HG02885 (cell line): ENCODE measurements around the gene MARK3.
"Not testable (repeated sequence)": the region's sequence is repeated elsewhere in the genome, so short reads cannot be mapped to it uniquely, and the experiment has no call there.

Experiments
- ATAC-seq: cut with Tn5 transposase; IDR thresholded peaks from one replicate; pipeline ENCODE4 v1.9.1; 2021; ENCODE audit warnings: mild to moderate bottlenecking; ENCODE audit not compliant: unreplicated experiment, poor library complexity

The MARK3 gene

DNA sequence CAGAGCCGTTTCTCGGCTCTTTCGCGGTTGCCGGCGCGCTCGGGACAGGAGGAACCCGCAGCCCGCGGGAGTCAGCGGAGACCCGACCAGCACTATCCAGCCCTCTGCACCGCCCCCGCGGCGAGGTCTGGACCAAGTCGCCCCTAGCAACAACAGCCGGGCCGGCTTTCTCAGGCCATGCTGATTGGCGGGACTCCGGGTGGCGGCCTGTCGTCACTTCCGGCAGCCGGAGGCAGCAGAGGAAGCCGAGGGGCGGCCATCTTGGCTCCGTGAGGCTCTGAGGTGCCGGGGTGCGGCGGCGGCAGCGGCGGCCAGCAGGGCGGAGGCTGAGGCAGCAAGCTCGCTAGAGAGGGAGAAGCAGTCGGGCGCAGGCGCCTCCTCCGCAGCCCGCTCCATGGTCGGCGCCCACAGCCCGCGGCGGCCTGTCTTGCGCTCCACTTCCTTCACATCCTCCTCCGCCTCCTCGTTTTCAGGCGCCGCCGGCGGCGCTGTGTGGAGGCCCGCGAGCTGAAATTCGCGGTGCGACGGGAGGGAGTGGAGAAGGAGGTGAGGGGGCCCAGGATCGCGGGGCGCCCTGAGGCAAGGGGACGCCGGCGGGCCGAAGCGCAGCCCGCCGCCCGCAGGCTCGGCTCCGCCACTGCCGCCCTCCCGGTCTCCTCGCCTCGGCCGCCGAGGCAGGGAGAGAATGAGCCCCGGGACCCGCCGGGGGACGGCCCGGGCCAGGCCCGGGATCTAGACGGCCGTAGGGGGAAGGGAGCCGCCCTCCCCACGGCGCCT, at the start of gene MARK3:
Gene MARK3 (plus strand): TSS at position 264 of the 777 bp plus-strand sequence. CDS start 615 bp downstream, outside the sequence.
- peak; percentile 95 for ATAC-seq

- ATAC-seq: no peak
Measured at GRCh38 chr14:103336191-103336590, 49.0 kb upstream of the MARK3 start.

GRCh38 chr14:103337794-103338193, 47.4 kb upstream of the MARK3 start:
- ATAC-seq: no peak

DNA sequence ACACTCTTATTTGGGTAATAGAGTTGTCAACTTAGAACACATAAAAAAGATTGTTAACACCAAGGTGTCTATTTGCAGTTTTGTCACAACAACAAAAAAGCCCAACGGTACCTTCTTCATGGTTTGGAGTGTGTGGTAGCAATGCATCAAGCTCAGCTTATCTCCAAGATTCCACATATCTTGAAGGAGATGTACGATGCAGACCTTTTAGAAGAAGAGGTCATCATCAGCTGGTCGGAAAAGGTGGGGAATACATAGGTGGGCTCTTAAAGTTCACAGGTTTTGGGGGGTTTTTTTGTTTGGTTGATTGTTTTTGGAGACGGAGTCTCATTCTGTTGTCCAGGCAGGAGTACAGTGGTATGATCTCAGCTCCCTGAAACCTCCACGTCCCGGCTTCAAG, 45.7 kb upstream of the MARK3 start:
- ATAC-seq: no peak

DNA sequence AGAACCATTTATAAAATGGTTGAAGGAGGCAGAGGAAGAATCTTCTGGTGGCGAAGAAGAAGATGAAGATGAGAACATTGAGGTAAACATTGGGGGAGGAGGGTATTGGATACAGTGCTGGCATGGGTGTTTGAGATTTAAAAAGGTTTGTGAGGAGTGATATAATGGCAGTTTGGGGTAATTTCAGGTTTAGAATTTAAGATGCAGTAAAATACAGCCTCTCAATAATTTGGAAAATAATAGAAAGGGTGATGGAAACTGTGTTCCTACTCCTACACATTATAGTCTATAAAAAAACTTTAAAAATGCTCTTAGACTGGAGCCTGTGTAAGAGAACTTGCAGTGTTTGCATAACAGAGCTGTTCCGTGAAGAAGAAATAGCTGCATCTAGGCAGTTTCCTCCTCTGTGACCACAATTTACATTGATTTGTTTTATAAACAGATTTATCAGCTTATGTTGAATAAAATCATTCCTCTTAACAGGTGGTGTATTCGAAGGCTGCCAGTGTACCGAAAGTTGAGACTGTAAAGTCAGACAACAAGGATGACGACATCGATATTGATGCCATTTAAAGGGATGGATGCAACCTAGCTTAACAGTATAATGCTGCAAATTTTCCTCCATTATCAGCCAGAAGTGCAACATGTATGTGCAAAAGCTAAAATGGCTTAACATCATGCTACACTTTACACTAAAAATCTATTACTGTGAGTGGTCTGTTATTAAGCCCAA, 44.6 kb upstream of the MARK3 start:
- ATAC-seq: no peak

DNA sequence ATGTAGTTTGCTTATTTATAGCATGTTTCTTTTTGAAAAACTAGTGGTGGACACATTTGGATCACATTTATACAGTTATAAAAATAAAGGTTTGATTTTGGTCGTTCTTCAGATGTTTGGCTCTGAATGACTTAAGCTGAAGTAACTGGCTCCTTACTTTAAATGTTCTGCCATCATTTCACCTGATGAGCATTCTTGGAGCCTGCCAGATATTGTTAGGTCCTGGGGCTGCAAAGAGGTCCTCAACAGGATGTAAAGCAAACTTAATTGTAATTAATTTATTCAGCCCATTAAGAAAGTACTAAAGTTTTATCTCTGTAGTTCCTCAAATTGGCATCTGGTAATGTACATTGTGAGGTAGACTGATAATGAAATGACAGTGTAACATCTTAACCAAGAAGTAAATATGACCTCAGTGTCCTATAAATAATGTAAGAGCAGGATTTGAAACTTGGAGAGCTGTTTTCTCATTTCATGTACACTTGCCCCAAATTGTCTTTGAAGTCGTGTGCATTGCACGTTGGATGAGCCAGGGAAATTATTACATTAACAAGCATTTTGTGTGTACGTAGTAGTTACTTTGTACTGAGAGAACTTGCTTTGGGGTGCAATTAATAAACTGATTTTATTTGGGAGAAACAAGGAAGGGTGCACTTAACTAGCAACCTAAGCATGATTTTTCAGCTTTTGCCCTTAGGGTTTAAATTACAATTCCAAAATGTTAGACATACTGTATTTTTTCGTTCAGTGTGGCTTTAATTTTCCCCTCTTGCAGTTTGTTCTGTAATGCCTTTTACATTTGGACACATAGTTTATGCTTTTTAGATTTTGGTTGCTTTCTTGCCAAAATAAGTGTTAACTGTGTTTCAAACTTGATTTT, 43.7 kb upstream of the MARK3 start:
- ATAC-seq: no peak

DNA sequence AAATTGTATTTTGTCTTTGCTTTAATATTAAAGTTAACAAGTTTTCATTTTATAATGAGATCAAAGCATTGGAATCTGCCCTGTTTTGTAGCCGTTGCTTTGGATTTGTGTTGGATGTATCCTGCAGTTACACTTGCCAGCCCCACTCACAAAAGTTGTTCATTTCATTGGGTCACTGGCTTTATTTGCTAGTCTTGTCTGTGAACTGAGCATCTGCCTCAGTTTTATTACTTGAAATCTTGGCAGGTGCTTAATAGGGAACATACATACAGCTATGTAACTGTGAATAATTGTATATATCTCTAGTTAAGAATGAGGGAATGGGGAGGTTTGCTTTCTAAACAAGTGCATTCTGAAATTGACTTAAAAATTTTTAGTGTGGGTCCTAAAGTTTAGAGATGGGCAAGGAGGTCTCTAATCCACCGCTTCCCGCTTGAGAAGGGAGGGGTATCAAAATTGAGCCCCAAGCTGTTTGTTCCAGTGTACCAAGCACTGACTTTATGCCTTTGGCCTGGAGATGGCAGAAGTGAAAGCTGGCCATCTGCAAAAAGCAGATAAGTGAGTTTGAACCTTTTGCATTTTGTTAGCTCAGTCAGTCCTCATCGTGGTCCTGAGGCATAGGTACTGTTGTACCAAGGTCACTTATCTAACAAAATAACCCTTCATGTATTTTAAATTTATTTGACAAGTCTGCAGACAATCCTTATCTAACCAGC, 41.9 kb upstream of the MARK3 start:
- ATAC-seq: no peak

- no peak for ATAC-seq
Measured at GRCh38 chr14:103343905-103344797, 41.1 kb upstream of the MARK3 start.

- ATAC-seq: no peak
Measured at GRCh38 chr14:103346286-103346685, 38.9 kb upstream of the MARK3 start.

DNA sequence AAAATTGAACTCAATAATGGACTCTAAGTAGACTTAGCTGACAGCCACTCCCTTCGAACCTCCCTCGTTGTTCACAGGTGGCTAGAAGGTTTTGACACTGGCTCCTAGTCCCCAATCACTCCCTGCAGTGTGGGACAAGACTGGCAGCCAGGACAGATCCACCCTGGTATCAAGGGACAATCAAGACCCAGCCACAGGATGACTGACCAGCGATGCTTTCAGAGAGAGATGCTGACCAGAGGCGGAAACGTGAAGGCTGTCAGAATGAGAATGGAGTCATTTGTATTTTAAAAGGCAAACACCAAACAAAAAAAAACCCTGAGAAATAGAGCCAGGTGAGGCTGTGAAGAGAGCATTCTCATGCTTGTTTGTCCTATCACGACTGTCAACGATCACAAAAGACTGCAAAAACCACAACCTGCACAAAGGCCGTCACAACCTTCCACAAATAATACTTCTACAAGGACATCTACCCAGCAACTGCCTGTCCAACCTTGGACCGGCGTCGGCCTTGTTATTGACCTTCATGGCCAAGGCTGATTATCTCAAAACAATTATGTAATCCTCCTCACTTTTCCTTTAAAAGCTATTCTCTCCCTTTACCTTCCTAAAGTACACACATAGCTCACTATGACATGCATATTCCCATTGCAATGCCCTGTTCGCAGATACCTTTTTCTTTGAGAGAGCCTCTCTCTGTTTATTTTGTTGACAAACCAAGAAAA, 38.0 kb upstream of the MARK3 start:
- ATAC-seq: no peak

GRCh38 chr14:103348154-103348553, 37.1 kb upstream of the MARK3 start:
- no peak for ATAC-seq

DNA sequence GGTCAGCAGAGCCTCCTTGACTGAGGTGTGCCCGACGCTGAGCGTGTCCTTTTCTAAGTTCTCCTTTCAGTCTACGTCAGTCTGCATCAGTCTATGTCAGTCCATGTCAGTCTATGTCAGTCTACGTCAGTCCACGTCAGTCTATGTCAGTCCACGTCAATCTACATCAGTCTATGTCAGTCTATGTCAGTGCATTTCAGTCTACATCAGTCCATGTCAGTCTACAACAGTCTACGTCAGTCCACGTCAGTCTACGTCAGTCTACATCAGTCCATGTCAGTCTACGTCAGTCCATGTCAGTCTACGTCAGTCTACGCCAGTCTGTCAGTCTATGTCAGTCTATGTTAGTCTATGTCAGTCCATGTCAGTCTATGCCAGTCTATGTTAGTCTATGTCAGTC, 35.2 kb upstream of the MARK3 start:
- ATAC-seq: no peak

GRCh38 chr14:103353362-103353761, 31.9 kb upstream of the MARK3 start:
- ATAC-seq: no peak

GRCh38 chr14:103354141-103354540, 31.1 kb upstream of the MARK3 start:
- no peak for ATAC-seq

DNA sequence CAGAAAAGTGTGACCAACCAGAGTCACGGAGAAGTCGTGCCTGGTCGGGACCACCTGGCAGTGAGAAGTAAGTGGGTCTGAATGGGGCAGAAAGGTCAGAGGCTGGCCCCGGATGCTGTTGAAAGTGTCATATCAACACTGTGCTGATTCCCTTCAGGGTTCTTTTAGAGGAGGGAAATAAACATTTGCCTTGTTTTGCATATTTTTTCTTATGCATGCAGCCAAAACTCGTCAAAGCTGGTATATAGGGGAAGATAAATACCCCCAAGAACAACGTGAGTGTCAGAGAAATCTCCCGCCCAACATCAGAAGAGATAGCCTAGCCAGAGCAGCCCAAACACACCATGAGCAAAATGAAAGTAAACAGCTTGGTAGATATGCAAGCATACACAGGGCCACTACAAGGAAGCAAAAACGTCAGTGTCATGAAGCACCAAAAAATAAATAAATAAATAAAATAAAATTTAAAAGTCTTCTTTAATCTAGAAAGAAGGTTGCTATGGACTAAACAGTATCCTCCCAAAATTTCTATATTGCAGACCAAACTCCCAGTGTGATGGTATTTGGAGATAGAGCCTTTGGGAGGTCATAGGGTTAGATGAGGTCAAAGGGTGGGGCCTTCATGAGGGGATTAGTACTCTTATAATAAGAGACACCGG, 29.1 kb upstream of the MARK3 start:
- ATAC-seq: no peak

- ATAC-seq: not testable (repeated sequence)
Measured at GRCh38 chr14:103357552-103357951, 27.7 kb upstream of the MARK3 start.

GRCh38 chr14:103360548-103360947, 24.7 kb upstream of the MARK3 start:
- no peak for ATAC-seq

- no peak for ATAC-seq
Measured at GRCh38 chr14:103361867-103362266, 23.3 kb upstream of the MARK3 start.
